C4-2B (cell line): ENCODE results near the gene ATP11A.

Experiments
- CTCF ChIP-seq: fragments of 450-650 bp; conservative IDR thresholded peaks from 2 replicates; pipeline ENCODE4 v1.5.1; 2017; ENCODE audit warnings: mild to moderate bottlenecking
- ZFX ChIP-seq: fragments of 450-650 bp; IDR thresholded peaks from 2 replicates; pipeline ENCODE4 v1.6.1; 2017

GRCh38 chr13:112818040-112818697, 128.3 kb downstream of the ATP11A start:
- no peak for TF ChIP-seq CTCF
- no peak for TF ChIP-seq ZFX
